Measurements from ENCODE around the gene VTI1A. TPM values are rescaled to one million over a fixed set of nuclear protein-coding genes. Genes with fewer than 3 reads are reported as not detected.

The VTI1A gene
- total RNA-seq, 1 donor from 2014 or later = 47.2 TPM

GRCh38 chr10:112546474-112546873 is 99.5 kb downstream of the VTI1A start:
- no peak for DNase-seq

- no peak for DNase-seq
Measured at GRCh38 chr10:112548535-112549276, 101.7 kb downstream of the VTI1A start.

- DNase-seq = no peak
Measured at GRCh38 chr10:112552593-112553110, 105.6 kb downstream of the VTI1A start.

GRCh38 chr10:112553315-112553714 is 106.3 kb downstream of the VTI1A start:
- no peak for DNase-seq

GRCh38 chr10:112554263-112554662 is 107.2 kb downstream of the VTI1A start:
- no peak for DNase-seq

- no peak for DNase-seq
Measured at GRCh38 chr10:112557197-112557596, 110.2 kb downstream of the VTI1A start.

- no peak for DNase-seq
Measured at GRCh38 chr10:112558476-112559142, 111.6 kb downstream of the VTI1A start.

GRCh38 chr10:112559349-112559748 is 112.3 kb downstream of the VTI1A start:
- DNase-seq = no peak

GRCh38 chr10:112562122-112562521 is 115.1 kb downstream of the VTI1A start:
- no peak for DNase-seq

- peak; percentile 25 for DNase-seq
Measured at GRCh38 chr10:112562809-112563663, 116.0 kb downstream of the VTI1A start.

GRCh38 chr10:112564337-112564736 is 117.3 kb downstream of the VTI1A start:
- no peak for DNase-seq

- DNase-seq = peak; percentile 89
Measured at GRCh38 chr10:112565434-112566053, 118.5 kb downstream of the VTI1A start.

- no peak for DNase-seq
Measured at GRCh38 chr10:112570585-112570984, 123.6 kb downstream of the VTI1A start.

- DNase-seq = no peak
Measured at GRCh38 chr10:112579578-112579977, 132.6 kb downstream of the VTI1A start.

GRCh38 chr10:112580267-112580666 is 133.3 kb downstream of the VTI1A start:
- no peak for DNase-seq

GRCh38 chr10:112581921-112582320 is 134.9 kb downstream of the VTI1A start:
- DNase-seq = no peak

GRCh38 chr10:112583236-112583939 is 136.4 kb downstream of the VTI1A start:
- no peak for DNase-seq

- DNase-seq = no peak
Measured at GRCh38 chr10:112584276-112584675, 137.3 kb downstream of the VTI1A start.

GRCh38 chr10:112585126-112585525 is 138.1 kb downstream of the VTI1A start:
- DNase-seq = peak; percentile 17

- peak; percentile 19 for DNase-seq
Measured at GRCh38 chr10:112585960-112586359, 138.9 kb downstream of the VTI1A start.

- DNase-seq = no peak
Measured at GRCh38 chr10:112587729-112588128, 140.7 kb downstream of the VTI1A start.

Data from tongue (tissue), 2 donors.